Testis (tissue), 3 donors: Measurements from ENCODE around the gene ARFGAP1. TPM values are rescaled to one million over a fixed set of nuclear protein-coding genes. Genes with fewer than 3 reads are reported as not detected.

Experiments used
- DNase-seq: peaks from one replicate; pipeline ENCODE4 v3.0.0-alpha.2; 2019
- H3K27ac ChIP-seq, 2 donors: fragments of 200-600 bp; sonication (generic); one replicate each; pipeline ENCODE4 v1.5.1; 2019
- H3K27me3 ChIP-seq: fragments of 200-600 bp; sonication (generic); one replicate; pipeline ENCODE4 v1.5.1; 2019
- H3K36me3 ChIP-seq: fragments of 200-600 bp; sonication (generic); one replicate; pipeline ENCODE4 v1.5.1; 2017; ENCODE audit warnings: low read depth; ENCODE audit errors: missing control alignments
- H3K4me1 ChIP-seq: fragments of 200-600 bp; sonication (generic); one replicate; pipeline ENCODE4 v1.5.1; 2019
- H3K4me3 ChIP-seq, 2 donors: fragments of 200-600 bp; sonication (generic); one replicate each; pipeline ENCODE4 v1.5.1; 2017 to 2019
- H3K9me3 ChIP-seq: fragments of 200-600 bp; sonication (generic); one replicate; pipeline ENCODE4 v1.5.1; 2017
- POLR2A ChIP-seq: fragments of 450-650 bp; IDR thresholded peaks from one replicate; pipeline ENCODE4 v1.6.1; 2017; ENCODE audit warnings: antibody characterized with exemption, mild to moderate bottlenecking, moderate library complexity
- WGBS, 2 donors: methylation state at CpG; one replicate each; pipeline ENCODE4 v1.1.5; 2018; 5-methylcytosine and 5-hydroxymethylcytosine counted together
- intact Hi-C: fragments of 100-400 bp; cut with DNase I; formaldehyde crosslinking; loops from one replicate; pipeline ENCODE4 v1.15.1; 2023; ENCODE audit warnings: low total_unique reads
- polyA plus RNA-seq: library from polyadenylated mRNA; stranded (reverse); fragments of 350-450 nt; fragmentation: Illumina TruSeq; extraction: RNeasy Lipid Tissue Mini Kit (QIAGEN cat#74804); gene quantifications from one replicate; pipeline ENCODE4 v1.2.3, GENCODE V29; 2014; ENCODE audit warnings: low read depth, low replicate concordance; ENCODE audit not compliant: insufficient read depth
- total RNA-seq, 2 donors: library from RNA; depleted of rRNA; stranded (reverse); fragments of >200 nt; gene quantifications; one replicate each; pipeline ENCODE4 v1.2.3, GENCODE V29; 2016
- TF ChIP-seq, protein P1 (sequence below), 3 experiments: fragments of 450-650 bp in 2 of 3; fragments of 200-600 bp in 1 of 3; sonication (generic) in 1 of 3; IDR thresholded peaks; one replicate each; pipeline ENCODE4 v1.5.1; 2016 to 2019; ENCODE audit warnings: antibody characterized with exemption in 3 of 3, mild to moderate bottlenecking in 2 of 3, moderate library complexity in 1 of 3

ARFGAP1 gene
- total and polyA plus RNA-seq, 3 donors from 2014 or later, result 97.0 to 126 (median 110) TPM

- no peaks in the 10 kb centered on the region for H3K9me3 ChIP-seq
- H3K27ac ChIP-seq, result no peak overlapping the region
- H3K36me3 ChIP-seq, result no peaks in the 10 kb centered on the region
- no peak for TF ChIP-seq POLR2A
- TF ChIP-seq, protein P1, sequence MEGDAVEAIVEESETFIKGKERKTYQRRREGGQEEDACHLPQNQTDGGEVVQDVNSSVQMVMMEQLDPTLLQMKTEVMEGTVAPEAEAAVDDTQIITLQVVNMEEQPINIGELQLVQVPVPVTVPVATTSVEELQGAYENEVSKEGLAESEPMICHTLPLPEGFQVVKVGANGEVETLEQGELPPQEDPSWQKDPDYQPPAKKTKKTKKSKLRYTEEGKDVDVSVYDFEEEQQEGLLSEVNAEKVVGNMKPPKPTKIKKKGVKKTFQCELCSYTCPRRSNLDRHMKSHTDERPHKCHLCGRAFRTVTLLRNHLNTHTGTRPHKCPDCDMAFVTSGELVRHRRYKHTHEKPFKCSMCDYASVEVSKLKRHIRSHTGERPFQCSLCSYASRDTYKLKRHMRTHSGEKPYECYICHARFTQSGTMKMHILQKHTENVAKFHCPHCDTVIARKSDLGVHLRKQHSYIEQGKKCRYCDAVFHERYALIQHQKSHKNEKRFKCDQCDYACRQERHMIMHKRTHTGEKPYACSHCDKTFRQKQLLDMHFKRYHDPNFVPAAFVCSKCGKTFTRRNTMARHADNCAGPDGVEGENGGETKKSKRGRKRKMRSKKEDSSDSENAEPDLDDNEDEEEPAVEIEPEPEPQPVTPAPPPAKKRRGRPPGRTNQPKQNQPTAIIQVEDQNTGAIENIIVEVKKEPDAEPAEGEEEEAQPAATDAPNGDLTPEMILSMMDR (IDR thresholded peaks at IDR 0.05), result no peak
- peaks cover 2% of the 10 kb centered on the region for H3K4me1 ChIP-seq
- intact Hi-C loops, result no loop called here
- no peak overlapping the region for H3K4me3 ChIP-seq
- WGBS, 2 donors, result 15 to 39% methylated on average over 10 to 19 of the region's 19 CpGs
- H3K27me3 ChIP-seq, result no peaks in the 10 kb centered on the region
- DNase-seq, result no peak
These were observed 22.4 kb downstream of the ARFGAP1 start for GRCh38 chr20:63295018-63295417.

- no peak for DNase-seq
- WGBS, 2 donors, result 30 to 63% methylated on average over 17 of the region's 17 CpGs
- intact Hi-C loops, result no loop called here
- TF ChIP-seq, protein P1 (IDR thresholded peaks at IDR 0.05), result no peak
- TF ChIP-seq POLR2A, result no peak
- peaks cover 2% of the 10 kb centered on the region for H3K4me1 ChIP-seq
- H3K27ac ChIP-seq, result no peak overlapping the region
- no peak overlapping the region for H3K4me3 ChIP-seq
- H3K36me3 ChIP-seq, result no peaks in the 10 kb centered on the region
- H3K9me3 ChIP-seq, result no peaks in the 10 kb centered on the region
- no peaks in the 10 kb centered on the region for H3K27me3 ChIP-seq
These were observed 22.8 kb downstream of the ARFGAP1 start for GRCh38 chr20:63295422-63295821.

GRCh38 chr20:63295846-63296245, 23.2 kb downstream of the ARFGAP1 start:
- Histone ChIP-seq H3K4me1 (peaks cover 2% of the 10 kb centered on the region), H3K27me3 (no peaks in the 10 kb centered on the region), H3K9me3 (no peaks in the 10 kb centered on the region), H3K36me3 (no peaks in the 10 kb centered on the region), H3K27ac (no peak overlapping the region), H3K4me3 (no peak overlapping the region)
- no peak for DNase-seq
- no peak for TF ChIP-seq POLR2A
- TF ChIP-seq, protein P1 (IDR thresholded peaks at IDR 0.05), result no peak
- intact Hi-C loops, result no loop called here
- WGBS, 2 donors, result 30 to 50% methylated on average over 2 to 20 of the region's 20 CpGs

DNA sequence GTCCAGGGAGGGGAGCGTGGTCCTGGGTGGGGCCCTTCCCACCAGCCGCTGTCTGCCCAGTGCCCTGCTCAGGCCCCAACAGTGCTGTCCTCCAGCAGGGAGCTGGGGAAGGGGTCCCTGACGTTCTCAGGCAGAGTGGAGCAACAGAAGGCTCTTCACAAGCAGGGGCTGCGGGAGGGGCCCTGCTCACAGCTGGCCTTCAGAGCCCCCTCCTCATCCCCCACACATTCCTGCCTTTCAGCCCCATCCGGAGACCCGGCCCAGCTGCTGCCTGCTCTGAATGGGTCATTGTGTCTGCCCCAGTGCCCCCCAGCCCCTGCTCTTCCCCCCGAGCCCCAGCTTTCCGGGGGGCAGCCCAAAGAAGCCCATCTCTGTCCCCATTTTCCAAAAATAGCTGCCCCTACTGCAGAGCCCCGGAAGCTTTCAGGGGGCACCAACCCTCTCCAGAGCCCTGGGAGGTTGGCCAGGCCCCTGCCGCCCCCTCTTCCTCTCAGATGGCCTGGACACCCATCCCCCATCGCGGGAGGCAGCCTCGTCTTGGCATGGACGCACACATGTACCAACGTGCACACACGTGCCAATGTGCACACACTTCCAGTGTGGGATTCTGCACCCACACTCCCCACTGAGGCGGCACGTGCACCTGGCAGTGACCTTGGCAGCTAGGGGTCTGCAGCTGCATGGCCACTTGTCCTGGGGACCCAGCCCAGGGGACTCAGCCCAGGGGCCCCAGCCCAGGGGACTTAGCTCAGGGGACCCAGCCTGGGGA, 24.1 kb downstream of the ARFGAP1 start:
- TF ChIP-seq, protein P1 (IDR thresholded peaks at IDR 0.05), result no peak
- no peak for TF ChIP-seq POLR2A
- no peaks in the 10 kb centered on the region for H3K36me3 ChIP-seq
- H3K27ac ChIP-seq, result no peak overlapping the region
- no peaks in the 10 kb centered on the region for H3K9me3 ChIP-seq
- 43 to 66% methylated on average over 11 to 18 of the region's 18 CpGs for WGBS, 2 donors
- H3K27me3 ChIP-seq, result no peaks in the 10 kb centered on the region
- H3K4me3 ChIP-seq, result no peak overlapping the region
- no peak for DNase-seq
- intact Hi-C loops, result no loop called here
- peaks cover 2% of the 10 kb centered on the region for H3K4me1 ChIP-seq

DNA sequence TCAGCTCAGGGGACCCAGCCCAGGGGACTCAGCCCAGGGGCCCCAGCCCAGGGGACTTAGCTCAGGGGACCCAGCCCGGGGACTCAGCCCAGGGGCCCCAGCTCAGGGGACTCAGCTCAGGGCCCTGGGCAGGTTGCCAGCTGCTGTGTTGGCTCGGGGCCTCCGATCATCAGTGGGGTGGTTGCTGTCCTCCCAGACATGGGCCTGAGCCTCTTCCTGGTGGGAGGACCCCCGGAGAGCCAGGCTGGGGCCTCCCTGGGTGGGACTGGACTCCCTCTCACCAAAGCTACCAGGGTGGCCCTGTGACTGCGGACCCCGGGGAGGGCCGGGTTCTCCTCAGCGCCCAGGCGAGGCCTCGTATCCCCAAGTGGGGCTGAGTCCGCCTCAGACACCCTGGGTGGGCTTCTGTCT, 24.8 kb downstream of the ARFGAP1 start:
- intact Hi-C loops, result no loop called here
- H3K4me1 ChIP-seq, result peaks cover 2% of the 10 kb centered on the region
- H3K27ac ChIP-seq, result no peak overlapping the region
- 67% methylated on average over 10 of the region's 11 CpGs; no CpG with 5 or more reads in 1 of the 2 donors for WGBS, 2 donors
- H3K9me3 ChIP-seq, result no peaks in the 10 kb centered on the region
- no peak for DNase-seq
- H3K27me3 ChIP-seq, result no peaks in the 10 kb centered on the region
- no peak for TF ChIP-seq POLR2A
- TF ChIP-seq, protein P1 (IDR thresholded peaks at IDR 0.05), result no peak
- H3K4me3 ChIP-seq, result no peak overlapping the region
- no peaks in the 10 kb centered on the region for H3K36me3 ChIP-seq
